Measurements from ENCODE around the gene RBBP8NL.

- TF ChIP-seq CTCF (IDR thresholded peaks at IDR 0.05; ENCODE audit: low read length) (no peak), EZH2phosphoT487 (IDR thresholded peaks at IDR 0.05; ENCODE audit: low read length) (no peak), EZH2 (optimal IDR thresholded peaks at IDR 0.05; ENCODE audit: low read depth, low read length) (no peak)
Measured at GRCh38 chr20:62428396-62429295, 1.3 kb upstream of the RBBP8NL start.
